Measurements from ENCODE around the gene GPR78.
A peak's percentile ranks its signal among the peaks of the same experiment; 100 is the strongest.

The GPR78 gene

DNA sequence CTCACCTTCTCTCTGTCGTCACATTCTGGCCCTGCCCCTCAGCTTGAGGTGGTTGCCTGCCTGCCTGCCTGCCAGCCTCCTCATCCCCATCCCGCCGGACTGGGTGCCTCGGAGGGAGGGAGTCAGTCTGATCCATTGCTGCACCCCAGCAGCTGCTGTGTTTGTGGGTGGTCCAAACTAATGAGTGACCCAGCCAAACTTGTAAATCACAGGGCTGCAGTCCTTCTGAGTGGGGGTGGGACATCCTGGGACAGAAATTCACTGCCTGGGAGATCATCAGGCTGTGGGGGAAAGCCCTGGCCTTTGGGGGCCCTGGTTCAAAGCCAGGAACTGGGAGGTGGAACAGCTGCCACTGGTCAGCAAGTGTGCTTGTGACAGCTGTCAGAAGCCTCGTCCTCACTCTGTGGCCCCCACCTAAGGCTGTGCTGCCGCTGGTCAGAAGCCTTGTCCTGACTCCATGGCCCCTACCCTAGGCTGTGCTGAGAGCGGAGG, 5.6 kb downstream of the GPR78 start:
- no peak overlapping the region for H3K4me3 ChIP-seq (ENCODE audit: low read depth, low read length)
- DNase-seq (ENCODE audit: low read depth) = no peak
- TF ChIP-seq, protein P1, sequence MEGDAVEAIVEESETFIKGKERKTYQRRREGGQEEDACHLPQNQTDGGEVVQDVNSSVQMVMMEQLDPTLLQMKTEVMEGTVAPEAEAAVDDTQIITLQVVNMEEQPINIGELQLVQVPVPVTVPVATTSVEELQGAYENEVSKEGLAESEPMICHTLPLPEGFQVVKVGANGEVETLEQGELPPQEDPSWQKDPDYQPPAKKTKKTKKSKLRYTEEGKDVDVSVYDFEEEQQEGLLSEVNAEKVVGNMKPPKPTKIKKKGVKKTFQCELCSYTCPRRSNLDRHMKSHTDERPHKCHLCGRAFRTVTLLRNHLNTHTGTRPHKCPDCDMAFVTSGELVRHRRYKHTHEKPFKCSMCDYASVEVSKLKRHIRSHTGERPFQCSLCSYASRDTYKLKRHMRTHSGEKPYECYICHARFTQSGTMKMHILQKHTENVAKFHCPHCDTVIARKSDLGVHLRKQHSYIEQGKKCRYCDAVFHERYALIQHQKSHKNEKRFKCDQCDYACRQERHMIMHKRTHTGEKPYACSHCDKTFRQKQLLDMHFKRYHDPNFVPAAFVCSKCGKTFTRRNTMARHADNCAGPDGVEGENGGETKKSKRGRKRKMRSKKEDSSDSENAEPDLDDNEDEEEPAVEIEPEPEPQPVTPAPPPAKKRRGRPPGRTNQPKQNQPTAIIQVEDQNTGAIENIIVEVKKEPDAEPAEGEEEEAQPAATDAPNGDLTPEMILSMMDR (IDR thresholded peaks at IDR 0.05; ENCODE audit: control insufficient read depth, extremely low read depth, insufficient read depth) = no peak

DNA sequence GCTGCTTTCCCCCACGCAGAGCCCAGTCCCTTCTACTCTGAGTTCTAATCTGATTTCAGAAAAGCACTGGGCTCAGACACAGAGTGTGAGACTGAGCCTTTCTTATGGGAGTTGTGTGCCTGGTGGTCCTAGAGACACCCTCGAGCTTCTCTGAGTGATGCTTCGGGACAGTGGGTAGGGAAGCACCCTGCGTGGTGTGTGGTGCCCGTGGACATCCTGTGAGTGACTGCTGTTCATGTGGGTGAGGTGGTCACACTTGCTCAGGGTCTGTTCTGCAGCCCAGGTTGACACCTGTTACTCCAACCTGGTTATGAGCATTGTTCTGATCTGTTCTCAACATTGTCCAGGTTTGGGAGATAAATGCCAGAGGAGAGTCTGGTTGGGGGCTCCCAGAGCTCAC, 6.1 kb downstream of the GPR78 start:
- no peak for DNase-seq (ENCODE audit: low read depth)
- TF ChIP-seq, protein P1 (IDR thresholded peaks at IDR 0.05; ENCODE audit: control insufficient read depth, extremely low read depth, insufficient read depth) = no peak
- H3K4me3 ChIP-seq (ENCODE audit: low read depth, low read length) = no peak overlapping the region

DNA sequence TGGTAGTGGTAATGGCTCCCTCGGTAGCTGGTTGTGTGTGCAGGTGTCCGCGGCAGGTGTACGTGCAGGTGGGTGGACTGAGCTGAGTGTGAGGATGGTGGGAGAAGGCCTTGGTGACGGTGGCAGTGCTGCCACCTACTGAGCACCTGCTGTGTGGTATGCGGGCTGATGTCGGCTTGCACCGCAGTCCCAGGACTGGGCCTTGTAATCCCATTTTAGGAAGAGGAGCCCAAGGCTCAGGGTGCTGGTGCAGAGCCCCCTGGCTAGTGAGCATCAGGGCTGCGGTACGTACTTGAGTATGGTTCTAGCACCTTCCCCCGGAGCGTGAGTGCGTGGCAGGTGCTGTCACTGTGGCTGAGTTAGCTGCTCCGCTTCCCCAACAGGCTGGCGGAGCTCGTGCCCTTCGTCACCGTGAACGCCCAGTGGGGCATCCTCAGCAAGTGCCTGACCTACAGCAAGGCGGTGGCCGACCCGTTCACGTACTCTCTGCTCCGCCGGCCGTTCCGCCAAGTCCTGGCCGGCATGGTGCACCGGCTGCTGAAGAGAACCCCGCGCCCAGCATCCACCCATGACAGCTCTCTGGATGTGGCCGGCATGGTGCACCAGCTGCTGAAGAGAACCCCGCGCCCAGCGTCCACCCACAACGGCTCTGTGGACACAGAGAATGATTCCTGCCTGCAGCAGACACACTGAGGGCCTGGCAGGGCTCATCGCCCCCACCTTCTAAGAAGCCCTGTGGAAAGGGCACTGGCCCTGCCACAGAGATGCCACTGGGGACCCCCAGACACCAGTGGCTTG, 6.7 kb downstream of the GPR78 start:
- TF ChIP-seq, protein P1 (IDR thresholded peaks at IDR 0.05; ENCODE audit: control insufficient read depth, extremely low read depth, insufficient read depth) = peak; percentile 67
- DNase-seq (ENCODE audit: low read depth) = no peak
- H3K4me3 ChIP-seq (ENCODE audit: low read depth, low read length) = no peak overlapping the region

DNA sequence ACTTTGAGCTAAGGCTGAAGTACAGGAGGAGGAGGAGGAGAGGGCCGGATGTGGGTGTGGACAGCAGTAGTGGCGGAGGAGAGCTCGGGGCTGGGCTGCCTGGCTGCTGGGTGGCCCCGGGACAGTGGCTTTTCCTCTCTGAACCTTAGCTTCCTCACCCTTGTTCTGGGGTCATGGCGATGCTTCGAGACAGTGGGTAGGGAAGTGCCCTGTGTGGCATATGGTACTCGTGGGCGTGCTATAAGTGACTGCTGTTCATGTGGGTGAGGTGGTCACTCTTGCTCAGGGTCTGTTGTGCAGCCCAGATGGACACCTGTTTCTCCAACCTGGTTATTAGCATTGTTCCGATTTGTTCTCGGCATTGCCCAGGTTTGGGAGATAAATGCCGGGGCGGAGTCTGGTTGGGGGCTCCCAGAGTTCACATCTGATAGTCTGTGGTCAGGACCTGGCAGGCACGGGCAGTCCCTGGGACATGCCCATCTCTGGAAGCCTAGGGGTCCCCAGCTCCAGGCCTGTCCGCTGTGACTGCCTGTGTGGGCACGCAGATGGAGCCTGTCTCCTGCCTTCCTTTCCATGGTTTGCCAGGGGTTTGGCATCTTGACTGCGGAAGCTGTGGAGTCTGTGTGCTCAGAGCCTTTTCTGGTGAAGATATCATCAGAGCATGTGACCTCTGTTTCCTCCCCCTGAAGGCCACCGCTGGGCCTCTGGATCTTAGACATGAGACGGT, 7.4 kb downstream of the GPR78 start:
- TF ChIP-seq, protein P1 (IDR thresholded peaks at IDR 0.05; ENCODE audit: control insufficient read depth, extremely low read depth, insufficient read depth) = no peak
- DNase-seq (ENCODE audit: low read depth) = no peak
- no peak overlapping the region for H3K4me3 ChIP-seq (ENCODE audit: low read depth, low read length)

DNA sequence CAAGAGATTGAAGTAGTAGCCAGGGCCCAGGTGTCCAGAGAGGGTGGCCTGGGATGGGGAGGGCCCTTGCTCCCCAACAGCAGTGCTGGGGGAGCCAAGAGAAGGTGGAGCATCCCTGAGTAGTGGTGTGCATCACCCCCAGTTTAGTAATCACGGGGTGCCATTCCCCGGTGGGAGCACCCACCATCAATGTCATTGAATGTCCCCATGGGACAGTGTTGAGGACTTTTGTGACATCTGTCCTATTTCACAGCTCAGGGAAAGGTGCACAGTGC, 7.9 kb downstream of the GPR78 start:
- TF ChIP-seq, protein P1 (IDR thresholded peaks at IDR 0.05; ENCODE audit: control insufficient read depth, extremely low read depth, insufficient read depth) = no peak
- no peak overlapping the region for H3K4me3 ChIP-seq (ENCODE audit: low read depth, low read length)
- no peak for DNase-seq (ENCODE audit: low read depth)

DNA sequence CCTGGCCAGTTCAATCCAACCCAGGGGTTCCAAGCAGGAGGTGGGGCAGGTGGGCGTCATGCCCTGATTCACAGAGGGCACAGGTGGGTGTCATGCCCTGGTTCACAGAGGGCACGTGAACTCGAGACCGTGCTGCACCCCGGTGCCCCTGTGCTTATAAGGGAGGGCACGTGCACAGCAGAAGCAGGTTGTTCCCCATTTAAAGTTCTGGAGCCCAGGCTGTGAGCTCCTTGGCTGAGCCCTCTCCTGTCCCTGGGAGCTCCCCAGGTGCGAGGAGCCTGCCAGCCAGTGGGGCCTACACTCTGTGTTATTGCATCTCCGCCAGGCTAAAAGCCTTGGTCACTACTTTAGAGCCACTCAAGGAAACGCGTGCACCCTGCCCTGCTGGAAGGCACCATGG, 9.1 kb downstream of the GPR78 start:
- TF ChIP-seq, protein P1 (IDR thresholded peaks at IDR 0.05; ENCODE audit: control insufficient read depth, extremely low read depth, insufficient read depth) = no peak

More for the DNA sequence above, 9.1 kb downstream of the GPR78 start:
- no peak overlapping the region for H3K4me3 ChIP-seq (ENCODE audit: low read depth, low read length)
- no peak for DNase-seq (ENCODE audit: low read depth)
